HG03432 (cell line): Measurements from ENCODE around the gene PAX8.

Experiments
- ATAC-seq: cut with Tn5 transposase; IDR thresholded peaks from one replicate; pipeline ENCODE4 v1.9.1; 2021; ENCODE audit warnings: mild to moderate bottlenecking, moderate library complexity; ENCODE audit not compliant: unreplicated experiment

Gene PAX8

DNA sequence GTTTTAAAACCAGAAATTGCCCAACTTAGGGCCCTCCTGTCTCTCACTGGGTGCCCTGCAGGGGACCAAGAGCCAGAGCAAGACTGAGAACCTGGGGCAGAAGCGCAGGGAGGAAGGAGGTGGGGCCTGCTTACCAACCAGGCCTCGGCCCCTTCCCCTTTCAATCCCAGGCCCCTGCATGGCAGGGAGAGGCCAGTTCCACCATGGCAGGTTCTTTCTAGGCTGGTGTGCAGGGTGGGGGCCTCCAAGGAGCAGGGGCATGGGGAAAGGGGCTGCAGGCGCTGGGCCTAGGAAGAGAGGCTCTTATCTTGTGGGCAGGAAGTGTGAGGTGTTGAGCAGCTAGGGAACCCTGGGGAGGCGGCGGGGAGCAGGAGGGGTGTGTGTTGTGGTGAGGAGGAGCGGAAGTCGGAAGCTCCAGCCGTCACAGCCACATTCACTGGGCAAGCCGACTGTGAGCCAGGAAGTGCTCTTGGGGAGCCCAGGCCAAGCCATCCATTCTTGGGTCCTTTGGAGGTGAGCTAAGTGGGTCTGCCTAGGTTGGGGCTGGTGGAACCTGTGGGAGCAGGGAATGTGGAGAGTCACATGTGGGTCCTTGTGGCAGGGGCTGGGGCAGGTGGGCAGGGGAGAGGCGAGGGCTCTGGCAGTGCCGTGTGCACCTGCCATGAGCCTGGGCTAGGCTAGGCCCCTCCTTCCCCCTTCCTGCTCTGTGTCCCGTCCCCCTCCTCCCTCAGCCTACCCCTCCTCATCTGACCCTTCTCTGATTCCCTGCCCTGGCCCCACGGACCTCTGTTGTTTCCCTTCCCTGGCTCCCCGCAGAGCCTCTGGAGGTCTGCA, 105.0 kb downstream of the PAX8 start, which contains the start of gene PSD4:
Gene PSD4, plus strand, starts transcription at position 430 of the 834 bp plus-strand sequence. CDS start 8,486 bp downstream, outside the sequence.
- peak; percentile 86 for ATAC-seq

DNA sequence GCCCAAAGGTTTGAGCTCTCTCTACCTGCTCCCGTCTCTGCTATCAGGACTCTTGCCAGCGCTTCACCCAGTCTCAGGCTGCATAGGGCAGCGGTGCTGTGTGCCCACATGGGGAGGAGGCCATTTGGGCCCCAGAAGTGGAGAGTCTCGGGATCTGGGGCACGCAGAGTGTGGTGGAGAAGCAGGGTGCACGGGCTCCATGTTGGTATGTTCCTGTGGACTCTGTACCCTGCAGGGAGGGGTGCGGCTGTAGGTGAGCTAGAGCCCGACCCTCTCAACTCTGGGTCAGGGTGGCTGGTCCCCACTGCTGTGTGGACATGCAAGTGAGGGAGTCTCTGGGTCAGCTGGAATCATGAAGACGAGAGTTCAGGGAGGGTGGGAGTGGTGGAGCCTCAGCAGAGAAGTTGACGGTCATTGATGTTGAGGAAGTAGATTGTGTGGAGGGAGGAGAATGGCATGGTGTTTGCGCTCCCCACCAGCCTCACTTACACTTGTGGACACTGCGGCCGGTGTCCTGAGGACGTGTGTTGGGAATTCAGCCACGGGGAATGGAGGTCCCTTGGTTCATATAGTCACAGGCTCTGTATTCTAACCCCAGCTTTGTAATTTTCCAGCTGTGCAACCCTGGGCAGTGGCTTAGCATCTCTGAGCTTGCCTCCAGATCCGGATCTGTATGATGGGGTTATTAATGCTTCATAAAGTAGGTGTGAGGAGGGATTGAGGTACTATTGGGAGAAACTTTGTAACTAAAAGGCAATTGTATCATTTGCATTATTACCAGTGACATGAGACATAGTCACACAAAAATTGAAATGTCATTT, 105.8 kb downstream of the PAX8 start:
- ATAC-seq: no peak

DNA sequence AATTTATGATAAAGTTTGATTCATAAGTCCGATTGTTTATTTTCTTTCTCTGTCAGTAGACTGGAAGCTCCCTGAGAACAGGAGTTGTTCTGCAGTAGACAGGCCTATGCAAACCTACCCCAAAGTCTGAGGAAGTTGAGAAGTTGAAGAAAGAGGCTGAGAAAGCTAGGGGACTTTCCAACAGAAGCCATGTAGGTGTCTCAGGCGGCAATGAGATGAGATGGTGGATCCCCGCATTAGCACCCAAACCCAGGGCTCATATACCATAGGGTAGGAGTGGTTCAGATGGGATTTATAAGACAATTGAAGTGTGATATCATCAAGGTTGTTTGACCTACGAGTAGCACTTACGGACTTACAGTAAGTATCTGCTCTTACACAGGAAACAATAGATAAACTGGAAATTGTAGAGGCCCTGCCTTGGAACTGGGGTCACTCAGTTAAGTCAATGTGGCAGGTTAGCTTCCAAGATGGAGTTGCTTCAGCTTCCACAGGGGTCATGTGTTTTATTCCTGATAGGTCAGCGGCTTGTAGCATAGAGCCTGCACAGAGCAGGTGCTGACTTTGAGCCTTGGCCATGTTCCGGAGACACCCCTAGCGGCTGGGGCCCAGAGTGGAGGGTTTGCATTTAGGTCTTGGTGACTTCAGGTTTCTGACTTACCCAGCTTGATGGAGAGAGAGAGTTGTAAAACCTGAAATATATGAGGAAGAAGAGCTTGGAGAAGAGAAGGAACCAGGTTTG, 107.2 kb downstream of the PAX8 start:
- no peak for ATAC-seq

DNA sequence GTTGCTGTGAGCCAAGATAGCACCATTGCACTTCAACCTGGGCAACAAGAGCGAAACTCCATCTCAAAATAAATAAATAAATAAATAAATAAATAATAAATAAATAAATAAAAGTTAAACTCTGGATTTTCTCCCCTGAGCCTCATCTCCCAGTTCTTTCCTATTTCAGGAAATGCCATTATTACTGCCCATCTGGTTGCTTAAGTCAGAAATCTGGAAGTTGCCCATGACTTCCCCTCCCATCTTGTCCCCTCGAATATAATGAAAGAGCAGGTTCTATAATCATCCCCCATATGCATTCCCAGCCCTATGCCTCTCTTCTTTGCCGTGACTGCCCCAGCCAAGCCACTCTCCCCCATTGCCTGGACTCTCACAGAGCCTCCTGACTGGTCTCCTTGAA, 109.1 kb downstream of the PAX8 start:
- no peak for ATAC-seq

DNA sequence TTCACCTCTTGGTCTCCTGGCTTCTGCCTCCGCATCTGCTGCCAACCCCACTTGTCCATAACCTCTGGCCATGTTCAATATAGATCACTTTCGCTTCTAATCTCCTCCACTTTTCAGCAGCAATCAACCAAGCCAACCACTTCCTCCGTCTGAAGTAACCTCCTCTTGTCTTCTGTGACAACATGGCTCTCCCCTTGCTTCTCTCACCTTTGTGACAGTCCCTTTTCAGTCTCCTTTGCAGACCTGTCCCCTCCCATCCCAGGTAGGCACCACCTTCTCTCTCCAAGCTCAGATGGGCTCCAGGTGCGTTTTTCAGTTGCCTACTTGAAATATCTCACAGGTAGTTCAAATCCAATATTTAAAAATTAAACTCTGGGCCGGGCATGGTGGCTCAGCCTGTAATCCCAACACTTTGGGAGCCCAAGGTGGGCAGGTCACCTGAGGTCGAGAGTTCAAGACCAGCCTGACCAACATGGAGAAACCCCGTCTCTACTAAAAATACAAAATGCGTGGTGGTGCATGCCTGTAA, 109.7 kb downstream of the PAX8 start:
- no peak for ATAC-seq

DNA sequence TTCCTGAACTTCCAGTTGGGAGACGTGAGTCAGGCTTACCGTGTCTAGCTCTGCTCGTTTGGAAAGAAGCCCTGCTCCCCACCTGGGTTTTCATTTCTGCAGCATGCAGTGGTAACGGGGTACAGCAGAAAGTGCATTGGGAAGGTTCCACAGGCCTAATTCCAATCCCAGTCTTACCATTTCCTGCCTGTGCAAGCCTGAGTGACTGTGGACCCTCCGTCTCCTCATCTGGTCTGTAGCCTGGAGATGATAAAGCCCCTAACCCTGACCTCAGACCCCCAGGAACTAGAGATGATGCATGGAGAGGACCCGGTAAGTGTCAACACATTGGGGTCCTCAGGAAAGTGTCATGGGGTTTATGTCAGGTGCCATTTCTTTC, 110.8 kb downstream of the PAX8 start:
- no peak for ATAC-seq

DNA sequence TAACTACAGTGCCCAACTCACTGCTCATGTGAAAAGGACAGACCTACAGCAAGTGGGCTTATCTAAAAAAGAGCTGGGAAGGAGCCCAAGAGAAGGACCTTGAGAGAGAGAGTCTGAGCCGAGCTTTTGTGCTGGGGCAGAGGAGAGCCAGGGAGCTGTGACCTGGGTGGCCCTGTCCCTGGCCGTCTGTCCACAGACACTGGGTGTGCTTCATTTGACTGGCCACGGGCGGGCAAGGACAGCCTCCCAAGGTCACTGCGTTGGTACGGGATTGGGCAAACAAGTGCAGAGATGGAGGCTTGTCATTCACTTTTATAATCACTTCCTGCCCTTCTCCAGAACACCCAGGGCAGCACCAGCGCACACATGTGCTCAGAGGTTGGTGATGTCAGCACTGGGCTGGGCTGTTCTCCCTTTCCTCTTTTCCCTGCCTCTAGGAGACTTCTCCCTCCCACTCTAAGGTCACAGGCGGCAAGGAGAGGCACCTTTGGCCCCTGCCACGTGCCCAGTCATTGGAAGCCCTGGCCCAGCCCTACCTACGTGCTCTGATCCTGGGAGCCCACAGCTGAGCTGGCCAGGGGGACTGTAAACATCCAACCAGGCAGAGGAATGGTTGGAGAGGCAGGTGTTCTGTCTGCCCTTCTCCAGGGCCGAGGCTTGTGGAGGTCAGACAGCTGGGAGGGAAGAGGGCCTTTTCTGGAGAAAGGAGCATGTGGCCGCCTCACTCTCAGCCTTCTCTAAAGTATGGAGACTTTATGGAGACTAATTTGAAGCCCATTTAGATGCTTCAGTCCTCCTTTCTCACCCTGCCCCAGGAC, 111.4 kb downstream of the PAX8 start:
- ATAC-seq: no peak

DNA sequence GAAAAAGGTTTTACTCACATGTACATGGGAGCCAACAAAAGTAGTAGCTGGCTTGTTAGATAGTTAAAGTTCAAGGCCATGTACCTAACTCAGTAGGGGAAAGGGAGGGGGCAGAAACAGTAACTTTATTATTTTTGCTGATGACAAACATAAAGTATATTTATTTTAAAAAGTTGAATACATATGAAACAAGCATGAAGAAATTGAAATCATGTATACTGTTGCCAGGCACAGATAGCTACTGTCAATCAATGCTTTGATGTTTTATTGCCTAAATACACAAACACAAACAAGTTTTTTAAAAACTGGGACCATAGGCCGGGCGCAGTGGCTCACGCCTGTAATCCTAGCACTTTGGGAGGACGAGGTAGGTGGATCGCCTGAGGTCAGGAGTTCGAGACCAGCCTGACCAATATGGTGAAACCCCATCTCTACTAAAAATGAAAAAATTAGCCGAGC, 112.5 kb downstream of the PAX8 start:
- no peak for ATAC-seq
